ENCODE results near the gene TMEM255B. TPM values are rescaled to one million over a fixed set of nuclear protein-coding genes. Genes with fewer than 3 reads are reported as not detected.

TMEM255B gene
- total RNA-seq, 1 donor from 2014 or later = 0.26 TPM

- Histone ChIP-seq H3K27me3 (no peaks in the 10 kb centered on the region), H3K4me1 (no peaks in the 10 kb centered on the region), H3K4me3 (no peak overlapping the region), H3K4me2 (no peak overlapping the region), H3K79me2 (ENCODE audit: low read depth) (no peaks in the 10 kb centered on the region), H3K9ac (no peak overlapping the region), H3F3A (ENCODE audit: low read depth) (peaks cover 9% of the 10 kb centered on the region), H2AFZ (replicated peaks) (no peak overlapping the region), H3K27ac (no peak overlapping the region), H3K36me3 (no peaks in the 10 kb centered on the region), H4K20me1 (ENCODE audit: low read depth) (no peaks in the 10 kb centered on the region), H3K9me3 (ENCODE audit: low read depth) (no peaks in the 10 kb centered on the region)
- Mint-ChIP-seq H3K4me3 (no peak overlapping the region), H3K27ac (no peak overlapping the region), H3K36me3 (no peaks in the 10 kb centered on the region), H3K9me3 (peaks cover 5% of the 10 kb centered on the region), H3K27me3 (ENCODE audit: insufficient read depth, low read depth) (peaks cover 10% of the 10 kb centered on the region), H3K4me1 (no peaks in the 10 kb centered on the region)
- TF ChIP-seq EZH2phosphoT487 (IDR thresholded peaks at IDR 0.05) (no peak), EZH2 (IDR thresholded peaks at IDR 0.05) (no peak), CTCF (IDR thresholded peaks at IDR 0.05) (no peak)
- DNase-seq (ENCODE audit: low spot score) = no peak
Observed at GRCh38 chr13:113734826-113735125, 24.2 kb upstream of the TMEM255B start.

- Histone ChIP-seq H3K9ac (no peak overlapping the region), H3K27ac (no peak overlapping the region), H3K79me2 (ENCODE audit: low read depth) (no peaks in the 10 kb centered on the region), H3K36me3 (no peaks in the 10 kb centered on the region), H3K4me3 (no peak overlapping the region), H2AFZ (replicated peaks) (no peak overlapping the region), H4K20me1 (ENCODE audit: low read depth) (no peaks in the 10 kb centered on the region), H3F3A (ENCODE audit: low read depth) (peaks cover 9% of the 10 kb centered on the region), H3K27me3 (no peaks in the 10 kb centered on the region), H3K4me2 (no peak overlapping the region), H3K4me1 (no peaks in the 10 kb centered on the region), H3K9me3 (ENCODE audit: low read depth) (no peaks in the 10 kb centered on the region)
- Mint-ChIP-seq H3K27ac (no peak overlapping the region), H3K36me3 (no peaks in the 10 kb centered on the region), H3K27me3 (ENCODE audit: insufficient read depth, low read depth) (peaks cover 10% of the 10 kb centered on the region), H3K4me3 (no peak overlapping the region), H3K9me3 (peaks cover 5% of the 10 kb centered on the region), H3K4me1 (no peaks in the 10 kb centered on the region)
- no peak for DNase-seq (ENCODE audit: low spot score)
- TF ChIP-seq CTCF (IDR thresholded peaks at IDR 0.05) = no peak
Observed at GRCh38 chr13:113735194-113735593, 23.8 kb upstream of the TMEM255B start.

- H3K4me3 Mint-ChIP-seq = no peak overlapping the region
- Histone ChIP-seq H3K9ac (no peak overlapping the region), H4K20me1 (ENCODE audit: low read depth) (no peaks in the 10 kb centered on the region), H3K27me3 (no peaks in the 10 kb centered on the region), H3K9me3 (ENCODE audit: low read depth) (no peaks in the 10 kb centered on the region), H3K4me2 (no peak overlapping the region), H3F3A (ENCODE audit: low read depth) (peaks cover 9% of the 10 kb centered on the region), H3K36me3 (no peaks in the 10 kb centered on the region), H2AFZ (replicated peaks) (no peak overlapping the region), H3K27ac (no peak overlapping the region), H3K4me1 (no peaks in the 10 kb centered on the region), H3K79me2 (ENCODE audit: low read depth) (no peaks in the 10 kb centered on the region), H3K4me3 (no peak overlapping the region)
- no peak for DNase-seq (ENCODE audit: low spot score)
- H3K9me3 Mint-ChIP-seq = peaks cover 3% of the 10 kb centered on the region
- H3K36me3 Mint-ChIP-seq = no peaks in the 10 kb centered on the region
- H3K4me1 Mint-ChIP-seq = no peaks in the 10 kb centered on the region
- H3K27me3 Mint-ChIP-seq (ENCODE audit: insufficient read depth, low read depth) = peaks cover 10% of the 10 kb centered on the region
- no peak overlapping the region for H3K27ac Mint-ChIP-seq
- TF ChIP-seq CTCF (IDR thresholded peaks at IDR 0.05) (no peak), EZH2 (IDR thresholded peaks at IDR 0.05) (no peak), EZH2phosphoT487 (IDR thresholded peaks at IDR 0.05) (no peak)
Observed at GRCh38 chr13:113735750-113736149, 23.3 kb upstream of the TMEM255B start.

GRCh38 chr13:113736258-113736731 lies 22.7 kb upstream of the TMEM255B start:
- H3K4me1 Mint-ChIP-seq = peaks cover 2% of the 10 kb centered on the region
- Histone ChIP-seq H3K36me3 (no peaks in the 10 kb centered on the region), H3F3A (ENCODE audit: low read depth) (peaks cover 9% of the 10 kb centered on the region), H3K27me3 (no peaks in the 10 kb centered on the region), H3K4me2 (no peak overlapping the region), H3K9me3 (ENCODE audit: low read depth) (no peaks in the 10 kb centered on the region), H4K20me1 (ENCODE audit: low read depth) (no peaks in the 10 kb centered on the region), H3K4me3 (no peak overlapping the region), H3K27ac (no peak overlapping the region), H3K79me2 (ENCODE audit: low read depth) (no peaks in the 10 kb centered on the region), H3K4me1 (no peaks in the 10 kb centered on the region), H2AFZ (replicated peaks) (no peak overlapping the region), H3K9ac (no peak overlapping the region)
- TF ChIP-seq CTCF (IDR thresholded peaks at IDR 0.05) = no peak
- TF ChIP-seq EZH2 (IDR thresholded peaks at IDR 0.05) = no peak
- no peak for TF ChIP-seq EZH2phosphoT487 (IDR thresholded peaks at IDR 0.05)
- peaks cover 10% of the 10 kb centered on the region for H3K27me3 Mint-ChIP-seq (ENCODE audit: insufficient read depth, low read depth)
- H3K27ac Mint-ChIP-seq = no peak overlapping the region
- H3K4me3 Mint-ChIP-seq = no peak overlapping the region
- no peak for DNase-seq (ENCODE audit: low spot score)
- no peaks in the 10 kb centered on the region for H3K36me3 Mint-ChIP-seq
- H3K9me3 Mint-ChIP-seq = peaks cover 2% of the 10 kb centered on the region

All from neural progenitor cell (in vitro differentiated cells).